ENCODE data around the gene ETFB.

The ETFB gene

DNA sequence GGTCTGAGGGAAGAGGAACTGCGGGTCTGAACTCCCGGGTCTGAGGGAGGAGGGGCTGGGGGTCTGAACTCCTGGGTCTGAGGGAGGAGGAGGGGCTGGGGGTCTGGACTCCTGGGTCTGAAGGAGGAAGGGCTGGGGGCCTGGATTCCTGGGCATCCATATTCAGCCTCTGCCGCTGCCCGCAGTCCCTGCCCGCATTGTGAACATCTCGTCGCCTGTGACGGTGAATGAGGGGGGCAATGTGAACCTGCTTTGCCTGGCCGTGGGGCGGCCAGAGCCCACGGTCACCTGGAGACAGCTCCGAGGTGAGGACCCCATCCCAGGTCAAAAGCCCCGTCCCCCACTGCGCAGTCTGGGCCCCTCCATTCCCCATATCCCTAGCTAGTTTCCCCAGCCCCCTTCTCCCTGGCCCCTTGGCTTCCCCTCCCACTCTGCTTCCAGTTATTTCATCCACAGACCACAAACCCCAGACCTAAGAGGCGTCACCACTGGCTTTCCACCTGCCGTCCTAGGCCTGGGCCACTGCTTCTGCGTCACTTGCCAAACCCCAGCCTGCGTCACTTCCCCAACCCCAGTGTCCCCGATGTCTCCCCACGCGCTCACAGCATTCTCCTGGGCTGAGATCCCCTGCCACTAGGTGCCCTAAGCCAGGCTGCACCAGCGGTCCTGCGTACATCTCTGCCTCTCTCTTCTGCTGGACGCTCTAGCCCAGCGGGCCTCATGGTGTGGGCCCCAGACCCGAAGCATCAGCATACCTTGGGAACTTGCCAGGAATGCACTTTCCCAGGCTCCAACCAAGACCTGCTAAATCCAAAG is 40.8 kb downstream of the ETFB start:
- no peak for DNase-seq

DNA sequence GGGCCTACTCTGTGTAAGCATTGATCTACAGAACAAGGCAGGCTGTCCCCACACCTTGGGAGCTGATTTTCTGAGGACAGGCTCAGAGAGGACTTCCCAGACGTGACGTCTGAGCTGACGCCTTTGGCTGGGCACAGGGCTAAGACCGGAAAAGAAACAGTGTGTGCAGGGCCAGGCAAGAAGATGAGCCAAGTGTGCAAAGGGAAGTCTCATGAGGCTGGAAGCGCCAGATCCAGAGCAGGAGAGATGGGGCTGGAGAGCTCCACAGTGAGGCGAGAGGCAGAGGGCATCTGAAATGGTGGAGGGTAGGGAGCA is 42.1 kb downstream of the ETFB start:
- DNase-seq: no peak

- DNase-seq: no peak
Measured at GRCh38 chr19:51323481-51324166, 42.6 kb downstream of the ETFB start.

GRCh38 chr19:51321799-51322198 is 44.4 kb downstream of the ETFB start:
- DNase-seq: no peak

DNA sequence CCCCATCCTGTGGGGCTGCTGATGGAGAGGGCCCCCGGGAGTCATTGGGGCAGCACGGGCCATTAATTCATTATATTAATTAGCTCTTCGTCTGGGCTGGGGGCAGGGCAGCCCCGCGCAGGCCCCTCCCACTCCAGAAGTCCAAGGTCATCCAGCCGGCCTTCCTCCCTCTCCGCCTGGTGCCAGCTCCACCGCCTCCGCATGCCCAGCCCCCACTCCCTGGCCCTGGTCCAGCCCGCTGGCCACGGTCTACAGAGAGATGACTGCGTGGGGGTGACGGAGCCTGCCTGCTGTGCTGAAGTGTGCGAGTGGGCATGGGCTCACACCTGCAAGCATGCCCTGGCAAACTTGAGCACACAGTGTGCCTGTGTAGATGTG is 45.9 kb downstream of the ETFB start:
- DNase-seq: no peak

GRCh38 chr19:51319649-51320279 is 46.4 kb downstream of the ETFB start:
- no peak for DNase-seq

- DNase-seq: no peak
Measured at GRCh38 chr19:51318687-51319648, 47.2 kb downstream of the ETFB start.

GRCh38 chr19:51317968-51318367 is 48.2 kb downstream of the ETFB start:
- DNase-seq: no peak

DNA sequence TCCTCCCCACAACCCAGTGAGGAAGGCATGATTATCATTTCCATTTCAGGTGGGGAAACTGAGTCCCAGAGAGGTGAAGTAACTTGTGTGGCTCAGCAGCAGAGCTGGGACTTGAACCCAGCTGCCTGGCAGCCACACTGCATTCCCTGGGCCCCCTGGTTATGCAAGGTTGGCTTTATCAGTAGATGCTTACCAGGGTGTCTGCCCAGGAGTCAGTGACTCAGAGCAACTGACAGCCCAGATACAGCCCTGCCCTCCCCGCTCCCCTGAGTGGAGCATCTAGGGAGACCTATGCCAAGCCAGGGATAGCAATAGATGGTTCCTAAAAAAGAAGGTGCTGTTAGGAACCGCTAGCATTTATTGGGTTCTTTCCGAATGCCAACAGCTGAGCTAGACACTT is 48.8 kb downstream of the ETFB start:
- DNase-seq: no peak

GRCh38 chr19:51316688-51317087 is 49.5 kb downstream of the ETFB start:
- DNase-seq: no peak

GRCh38 chr19:51311351-51312257 is 54.6 kb downstream of the ETFB start, which contains the start of gene IGLON5:
Gene IGLON5 (plus strand): TSS chr19:51311644. CDS start chr19:51311848, 204 bp downstream.
- DNase-seq: no peak

GRCh38 chr19:51305479-51305878 is 60.7 kb downstream of the ETFB start:
- no peak for DNase-seq

DNA sequence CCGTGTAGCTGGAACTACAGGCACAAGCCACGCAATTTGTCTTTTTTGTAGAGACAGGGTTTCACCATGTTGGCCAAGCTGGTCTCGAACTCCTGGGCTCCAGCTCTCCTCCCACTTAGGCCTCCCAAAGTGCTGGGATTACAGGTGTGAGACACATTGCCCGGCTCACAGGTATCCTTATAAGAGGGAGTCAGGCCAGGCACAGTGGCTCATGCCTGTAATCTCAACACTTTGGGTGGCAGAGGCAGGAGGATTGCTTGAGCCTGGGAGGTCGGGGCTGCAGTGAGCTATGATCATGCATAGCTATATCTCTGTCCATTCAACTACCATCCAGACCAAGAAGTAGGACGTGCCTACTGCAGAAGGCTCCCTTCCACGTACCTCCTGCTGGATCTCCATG is 64.9 kb downstream of the ETFB start:
- no peak for DNase-seq

GRCh38 chr19:51297406-51297805 is 68.8 kb downstream of the ETFB start:
- no peak for DNase-seq

DNA sequence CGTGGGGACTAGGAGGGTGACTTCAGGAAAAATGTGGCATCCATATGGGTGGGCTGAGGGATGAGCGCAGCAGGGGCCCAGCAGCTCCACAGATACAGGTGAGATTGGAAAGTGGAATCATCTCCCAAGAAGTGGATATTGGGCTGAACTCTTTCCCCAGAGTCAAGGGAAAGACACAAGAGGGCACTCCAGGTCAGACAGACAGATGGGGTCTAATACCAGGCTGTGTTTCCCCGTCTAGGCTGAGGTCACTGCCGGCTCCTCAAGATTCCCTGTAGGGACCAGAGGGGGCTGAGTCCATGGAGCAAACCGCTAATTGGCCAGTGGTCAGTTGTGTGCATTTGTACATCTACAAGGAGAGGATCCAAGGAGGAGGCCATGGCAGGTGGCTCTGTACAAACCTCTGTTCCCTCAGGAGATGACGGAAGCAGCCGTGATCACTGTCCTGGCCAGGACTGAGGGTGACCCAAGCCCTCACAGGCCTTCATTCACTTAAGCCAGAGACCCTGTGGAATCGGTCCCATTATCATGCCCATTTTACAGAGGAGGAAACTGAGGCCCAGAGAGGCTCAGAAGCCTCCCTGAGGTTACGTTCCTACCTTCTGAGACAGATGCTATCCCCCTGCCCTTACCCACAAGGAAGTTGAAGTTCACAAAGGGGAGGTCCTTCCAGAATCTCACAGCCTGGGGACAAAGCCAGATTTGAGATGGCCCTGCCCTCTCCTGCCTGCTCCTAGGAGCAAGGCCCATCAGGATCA is 69.7 kb downstream of the ETFB start:
- no peak for DNase-seq

- no peak for DNase-seq
Measured at GRCh38 chr19:51295382-51296126, 70.6 kb downstream of the ETFB start.

Measured in activated CD8-positive, alpha-beta memory T cell treated with anti-CD3 and anti-CD28 coated beads, Interleukin-2, amount 50 U/mL, for 48 hours (primary cell).